SU-DHL-6 (cell line): ENCODE results near the gene FRS2.

Experiments used
- H2AFZ ChIP-seq: fragments of 200-600 bp; sonication (generic); 2 replicates; pipeline ENCODE4 v1.6.1; 2014; ENCODE audit warnings: low read depth, mild to moderate bottlenecking, moderate library complexity, mixed read lengths, antibody characterized with exemption, low read length; ENCODE audit not compliant: severe bottlenecking
- H3F3A ChIP-seq: fragments of 200-600 bp; shearing (Covaris generic); 2 replicates; pipeline ENCODE4 v1.6.0; 2016; ENCODE audit warnings: antibody characterized with exemption, mild to moderate bottlenecking; ENCODE audit not compliant: insufficient read depth
- H3K27ac ChIP-seq: fragments of 200-600 bp; sonication (generic); 2 replicates; pipeline ENCODE4 v1.5.1; 2016; ENCODE audit warnings: low read depth, mild to moderate bottlenecking, low read length, moderate library complexity, mixed read lengths
- H3K27me3 ChIP-seq: fragments of 200-600 bp; sonication (generic), shearing (Covaris generic); 2 replicates; pipeline ENCODE4 v1.6.0; 2014; ENCODE audit warnings: mild to moderate bottlenecking, low read length
- H3K36me3 ChIP-seq: fragments of 200-600 bp; sonication (generic); 2 replicates; pipeline ENCODE4 v1.6.1; 2014; ENCODE audit warnings: mild to moderate bottlenecking, low read length, mixed read lengths
- H3K4me2 ChIP-seq: fragments of 300-600, 200-600 bp; shearing (Covaris generic), sonication (generic); 2 replicates; pipeline ENCODE4 v1.6.0; 2014; ENCODE audit warnings: low read length, low read depth, mild to moderate bottlenecking; ENCODE audit not compliant: poor library complexity, severe bottlenecking
- H3K4me3 ChIP-seq: fragments of 200-600 bp; sonication (generic); 2 replicates; pipeline ENCODE4 v1.5.1; 2014; ENCODE audit warnings: antibody characterized with exemption, low read length, mild to moderate bottlenecking, mixed read lengths; ENCODE audit not compliant: insufficient read depth, poor library complexity, severe bottlenecking
- H3K79me2 ChIP-seq: fragments of 200-600 bp; sonication (generic); 2 replicates; pipeline ENCODE4 v1.6.1; 2014; ENCODE audit warnings: mild to moderate bottlenecking, low read length, moderate library complexity; ENCODE audit not compliant: insufficient read depth
- H3K9ac ChIP-seq: fragments of 200-600 bp; sonication (generic); 2 replicates; pipeline ENCODE4 v1.7.0; 2014; ENCODE audit warnings: mild to moderate bottlenecking, low read length
- H3K9me2 ChIP-seq: fragments of 200-600 bp; sonication (generic); replicated peaks from 2 replicates; pipeline ENCODE4 v1.6.1; 2014; ENCODE audit warnings: low read length; ENCODE audit not compliant: insufficient read depth
- H3K9me3 ChIP-seq: fragments of 200-600 bp; sonication (generic); 2 replicates; pipeline ENCODE4 v1.6.1; 2014; ENCODE audit warnings: low read length, mixed read lengths; ENCODE audit not compliant: insufficient read depth
- H4K20me1 ChIP-seq: fragments of 200-600 bp; sonication (generic); 2 replicates; pipeline ENCODE4 v1.6.1; 2014; ENCODE audit warnings: low read depth, mild to moderate bottlenecking, antibody characterized with exemption, low read length, moderate library complexity, mixed read lengths
- EZH2phosphoT487 ChIP-seq: fragments of 200-600 bp; sonication (generic), shearing (Covaris generic); conservative IDR thresholded peaks from 2 replicates; pipeline ENCODE4 v1.6.1; 2018; ENCODE audit warnings: mild to moderate bottlenecking, antibody characterized with exemption, low read length, moderate library complexity, mixed read lengths
- TF ChIP-seq, protein P1 (sequence below): fragments of 200-600 bp; sonication (generic); IDR thresholded peaks from one replicate; pipeline ENCODE4 v1.5.1; 2017; ENCODE audit warnings: antibody characterized with exemption, mild to moderate bottlenecking, low read length, moderate library complexity; ENCODE audit not compliant: insufficient read depth, poor library complexity, severe bottlenecking

Gene FRS2

GRCh38 chr12:69534389-69534822, 64.2 kb downstream of the FRS2 start:
- Histone ChIP-seq H4K20me1 (no peaks in the 10 kb centered on the region), H3K9me3 (no peaks in the 10 kb centered on the region), H3K9ac (no peak overlapping the region), H2AFZ (no peak overlapping the region), H3K27me3 (no peaks in the 10 kb centered on the region), H3F3A (no peaks in the 10 kb centered on the region), H3K9me2 (no peaks in the 10 kb centered on the region), H3K36me3 (peaks cover 2% of the 10 kb centered on the region; the same call in 1 of the 2 replicates), H3K27ac (no peak overlapping the region), H3K79me2 (no peaks in the 10 kb centered on the region), H3K4me3 (no peak overlapping the region), H3K4me2 (no peak overlapping the region)
- no peak for TF ChIP-seq EZH2phosphoT487
- TF ChIP-seq, protein P1, sequence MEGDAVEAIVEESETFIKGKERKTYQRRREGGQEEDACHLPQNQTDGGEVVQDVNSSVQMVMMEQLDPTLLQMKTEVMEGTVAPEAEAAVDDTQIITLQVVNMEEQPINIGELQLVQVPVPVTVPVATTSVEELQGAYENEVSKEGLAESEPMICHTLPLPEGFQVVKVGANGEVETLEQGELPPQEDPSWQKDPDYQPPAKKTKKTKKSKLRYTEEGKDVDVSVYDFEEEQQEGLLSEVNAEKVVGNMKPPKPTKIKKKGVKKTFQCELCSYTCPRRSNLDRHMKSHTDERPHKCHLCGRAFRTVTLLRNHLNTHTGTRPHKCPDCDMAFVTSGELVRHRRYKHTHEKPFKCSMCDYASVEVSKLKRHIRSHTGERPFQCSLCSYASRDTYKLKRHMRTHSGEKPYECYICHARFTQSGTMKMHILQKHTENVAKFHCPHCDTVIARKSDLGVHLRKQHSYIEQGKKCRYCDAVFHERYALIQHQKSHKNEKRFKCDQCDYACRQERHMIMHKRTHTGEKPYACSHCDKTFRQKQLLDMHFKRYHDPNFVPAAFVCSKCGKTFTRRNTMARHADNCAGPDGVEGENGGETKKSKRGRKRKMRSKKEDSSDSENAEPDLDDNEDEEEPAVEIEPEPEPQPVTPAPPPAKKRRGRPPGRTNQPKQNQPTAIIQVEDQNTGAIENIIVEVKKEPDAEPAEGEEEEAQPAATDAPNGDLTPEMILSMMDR = no peak

DNA sequence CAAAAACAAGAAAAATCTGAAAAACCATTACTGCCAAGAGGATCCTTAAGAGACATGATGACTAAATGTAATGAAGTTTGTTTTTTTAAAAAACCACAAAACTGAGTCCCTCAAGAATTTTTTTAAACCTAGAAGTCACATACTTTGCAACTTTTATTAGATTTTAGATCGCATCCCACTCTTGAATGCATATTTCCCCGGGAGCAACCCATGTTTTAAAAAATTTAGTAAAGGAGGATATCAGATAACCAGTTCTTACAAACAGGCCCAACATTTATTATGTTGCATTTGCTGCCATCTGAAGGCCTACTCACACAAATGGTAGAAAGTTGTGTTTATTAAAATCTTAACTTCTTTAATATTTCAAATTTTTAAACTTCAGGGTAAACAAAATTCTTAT, 70.8 kb downstream of the FRS2 start:
- TF ChIP-seq EZH2phosphoT487 = no peak
- TF ChIP-seq, protein P1 = no peak
- no peak overlapping the region for H3K4me2 ChIP-seq
- no peaks in the 10 kb centered on the region for H3F3A ChIP-seq
- no peak overlapping the region for H3K9ac ChIP-seq
- no peak overlapping the region for H3K27ac ChIP-seq
- no peaks in the 10 kb centered on the region for H3K9me2 ChIP-seq
- H3K36me3 ChIP-seq = no peaks in the 10 kb centered on the region; the same call in 1 of the 2 replicates
- no peaks in the 10 kb centered on the region for H3K79me2 ChIP-seq
- H3K9me3 ChIP-seq = 0 out of 2 replicates have a peak, but pooled peaks cover 3% of the 10 kb centered on the region
- no peak overlapping the region for H3K4me3 ChIP-seq
- no peaks in the 10 kb centered on the region for H3K27me3 ChIP-seq
- H4K20me1 ChIP-seq = no peaks in the 10 kb centered on the region
- no peak overlapping the region for H2AFZ ChIP-seq

GRCh38 chr12:69544087-69544486, 73.9 kb downstream of the FRS2 start:
- Histone ChIP-seq H3K27me3 (no peaks in the 10 kb centered on the region), H3K27ac (no peak overlapping the region), H3K9me2 (no peaks in the 10 kb centered on the region), H3K36me3 (no peaks in the 10 kb centered on the region; the same call in 1 of the 2 replicates), H3K9ac (no peak overlapping the region), H3K9me3 (0 out of 2 replicates have a peak, but pooled peaks cover 3% of the 10 kb centered on the region), H3F3A (no peaks in the 10 kb centered on the region), H4K20me1 (no peaks in the 10 kb centered on the region), H3K4me2 (no peak overlapping the region), H3K79me2 (no peaks in the 10 kb centered on the region), H3K4me3 (no peak overlapping the region), H2AFZ (no peak overlapping the region)
- TF ChIP-seq EZH2phosphoT487 = no peak
- TF ChIP-seq, protein P1 = no peak
